ENCODE results near the gene GALNT9.

Gene GALNT9

GRCh38 chr12:132208153-132208823 lies 121.1 kb downstream of the GALNT9 start:
- DNase-seq, result no peak
- Histone ChIP-seq H3K18ac (ENCODE audit: low read depth in 1 of 2, low read length in 2 of 2) (no peak overlapping the region), H3K4me3 (ENCODE audit: insufficient read depth in 1 of 2, low read depth in 1 of 2, low read length in 2 of 2) (no peak overlapping the region), H2BK12ac (ENCODE audit: low read length in 2 of 2) (no peak overlapping the region), H3K4ac (ENCODE audit: low read depth in 1 of 2, low read length in 2 of 2) (no peak overlapping the region), H2BK5ac (ENCODE audit: low read depth, low read length, poor library complexity, severe bottlenecking) (no peak overlapping the region), H4K8ac (ENCODE audit: low read length) (no peak overlapping the region), H3K79me1 (replicated peaks; ENCODE audit: low read length, poor library complexity, severe bottlenecking) (no peaks in the 10 kb centered on the region), H4K91ac (ENCODE audit: low read length) (no peak overlapping the region), H3K27ac (ENCODE audit: low read length, poor library complexity, severe bottlenecking) (no peak overlapping the region), H3K23ac (ENCODE audit: low read length in 2 of 2) (no peak overlapping the region), H2BK120ac (ENCODE audit: low read depth, low read length) (no peak overlapping the region), H3K14ac (ENCODE audit: low read length in 2 of 2) (no peak overlapping the region), H3K9ac (ENCODE audit: low read length) (no peak overlapping the region), H3K27me3 (ENCODE audit: control insufficient read depth in 1 of 2, insufficient read depth in 1 of 2, low read length in 2 of 2) (peaks cover 0 to 52% of the 10 kb centered on the region in 2 experiments), H3K9me3 (ENCODE audit: control insufficient read depth, low read length) (peaks cover 4% of the 10 kb centered on the region), H3K36me3 (ENCODE audit: control insufficient read depth in 1 of 2, insufficient read depth in 2 of 2, low read depth in 1 of 2, low read length in 2 of 2) (no peaks in the 10 kb centered on the region), H2AFZ (ENCODE audit: low read depth, low read length) (no peak overlapping the region), H3K4me2 (ENCODE audit: low read length, poor library complexity, severe bottlenecking) (no peak overlapping the region), H2BK15ac (ENCODE audit: low read depth, poor library complexity, severe bottlenecking) (no peak overlapping the region), H2AK5ac (ENCODE audit: low read length, severe bottlenecking) (no peak overlapping the region), H3K4me1 (ENCODE audit: control insufficient read depth, insufficient read depth, low read depth, low read length) (no peaks in the 10 kb centered on the region)
- WGBS, result 82% methylated on average over 15 of the region's 15 CpGs

DNA sequence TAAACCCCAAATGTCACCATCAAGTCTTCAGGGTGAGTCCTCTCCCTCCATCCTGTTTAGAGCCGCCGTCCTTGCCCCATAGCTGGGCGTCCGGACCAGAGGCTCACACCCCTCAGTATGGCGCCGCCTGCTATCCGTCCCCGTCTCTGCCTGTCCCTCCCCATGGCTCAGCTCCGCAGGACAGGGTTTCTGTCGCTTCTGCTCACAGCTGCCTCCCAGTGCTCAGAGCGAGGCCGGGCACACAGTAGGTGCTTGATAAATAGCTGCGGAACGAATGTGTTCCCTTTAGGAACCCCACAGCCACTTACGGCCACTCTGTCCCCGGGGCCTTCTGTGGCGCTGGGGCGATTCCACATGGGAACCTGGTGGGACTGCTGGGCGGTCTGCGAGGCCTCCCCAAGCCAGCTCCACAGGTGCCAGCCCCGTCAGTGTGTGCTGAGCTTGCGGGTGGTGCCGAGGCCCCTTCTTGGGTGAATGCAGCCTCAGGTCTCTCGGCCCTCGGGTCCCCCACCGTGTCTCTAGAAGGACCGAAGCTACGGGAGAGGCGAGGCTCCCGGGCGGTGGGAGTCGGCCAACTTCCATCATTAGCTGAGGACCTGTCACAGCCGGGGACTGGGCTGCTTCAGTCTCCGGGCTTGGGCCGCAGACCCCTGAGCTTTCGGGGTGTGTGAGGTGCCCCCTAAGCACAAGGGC lies 122.2 kb downstream of the GALNT9 start:
- H2BK120ac ChIP-seq (ENCODE audit: low read depth, low read length), result no peak overlapping the region
- no peak overlapping the region for H3K4me2 ChIP-seq (ENCODE audit: low read length, poor library complexity, severe bottlenecking)
- H2BK5ac ChIP-seq (ENCODE audit: low read depth, low read length, poor library complexity, severe bottlenecking), result no peak overlapping the region
- no peaks in the 10 kb centered on the region for H3K4me1 ChIP-seq (ENCODE audit: control insufficient read depth, insufficient read depth, low read depth, low read length)
- H2BK12ac ChIP-seq (ENCODE audit: low read length in 2 of 2), result no peak overlapping the region
- no peak overlapping the region for H3K14ac ChIP-seq (ENCODE audit: low read length in 2 of 2)
- no peak overlapping the region for H4K8ac ChIP-seq (ENCODE audit: low read length)
- no peak overlapping the region for H3K27ac ChIP-seq (ENCODE audit: low read length, poor library complexity, severe bottlenecking)
- peaks cover 4% of the 10 kb centered on the region for H3K9me3 ChIP-seq (ENCODE audit: control insufficient read depth, low read length)
- H4K91ac ChIP-seq (ENCODE audit: low read length), result no peak overlapping the region
- no peak overlapping the region for H3K4me3 ChIP-seq (ENCODE audit: insufficient read depth in 1 of 2, low read depth in 1 of 2, low read length in 2 of 2)
- H3K27me3 ChIP-seq (ENCODE audit: control insufficient read depth in 1 of 2, insufficient read depth in 1 of 2, low read length in 2 of 2), result peaks cover under 1 to 62% of the 10 kb centered on the region in 2 experiments
- DNase-seq, result no peak
- H3K18ac ChIP-seq (ENCODE audit: low read depth in 1 of 2, low read length in 2 of 2), result no peak overlapping the region
- H3K36me3 ChIP-seq (ENCODE audit: control insufficient read depth in 1 of 2, insufficient read depth in 2 of 2, low read depth in 1 of 2, low read length in 2 of 2), result no peaks in the 10 kb centered on the region
- no peak overlapping the region for H2BK15ac ChIP-seq (ENCODE audit: low read depth, poor library complexity, severe bottlenecking)
- no peak overlapping the region for H3K23ac ChIP-seq (ENCODE audit: low read length in 2 of 2)
- H3K9ac ChIP-seq (ENCODE audit: low read length), result no peak overlapping the region
- no peak overlapping the region for H2AFZ ChIP-seq (ENCODE audit: low read depth, low read length)
- WGBS, result 89% methylated on average over 36 of the region's 36 CpGs
- no peak overlapping the region for H2AK5ac ChIP-seq (ENCODE audit: low read length, severe bottlenecking)
- no peak overlapping the region for H3K4ac ChIP-seq (ENCODE audit: low read depth in 1 of 2, low read length in 2 of 2)
- H3K79me1 ChIP-seq (replicated peaks; ENCODE audit: low read length, poor library complexity, severe bottlenecking), result no peaks in the 10 kb centered on the region

DNA sequence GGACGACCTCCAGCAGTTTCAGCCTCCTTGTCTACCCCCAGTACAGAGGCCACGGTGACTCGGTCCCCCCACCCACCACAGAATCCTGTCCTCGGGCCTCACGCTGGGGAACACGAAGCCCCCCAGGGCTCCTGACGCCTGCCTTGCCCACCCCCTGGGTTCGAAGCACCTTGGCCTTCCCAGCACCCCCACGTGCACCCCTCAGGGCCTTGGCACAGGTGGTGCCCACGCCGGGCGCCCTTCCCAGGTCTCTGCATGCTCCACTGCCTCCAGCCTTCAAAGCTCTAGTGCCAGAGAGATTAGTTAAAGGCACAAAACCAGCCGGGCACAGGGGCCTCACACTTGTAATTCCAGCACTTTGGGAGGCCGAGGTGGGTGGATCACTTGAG lies 123.3 kb downstream of the GALNT9 start:
- no peak overlapping the region for H2BK120ac ChIP-seq (ENCODE audit: low read depth, low read length)

GRCh38 chr12:132205271-132206045 lies 123.9 kb downstream of the GALNT9 start:
- Histone ChIP-seq H2AFZ (ENCODE audit: low read depth, low read length) (no peak overlapping the region), H2AK5ac (ENCODE audit: low read length, severe bottlenecking) (no peak overlapping the region), H2BK120ac (ENCODE audit: low read depth, low read length) (no peak overlapping the region), H3K4me1 (ENCODE audit: control insufficient read depth, insufficient read depth, low read depth, low read length) (no peaks in the 10 kb centered on the region), H4K91ac (ENCODE audit: low read length) (no peak overlapping the region), H2BK15ac (ENCODE audit: low read depth, poor library complexity, severe bottlenecking) (no peak overlapping the region), H3K23ac (ENCODE audit: low read length in 2 of 2) (no peak overlapping the region), H3K9me3 (ENCODE audit: control insufficient read depth, low read length) (peaks cover 4% of the 10 kb centered on the region), H3K79me1 (replicated peaks; ENCODE audit: low read length, poor library complexity, severe bottlenecking) (no peaks in the 10 kb centered on the region), H3K4me3 (ENCODE audit: insufficient read depth in 1 of 2, low read depth in 1 of 2, low read length in 2 of 2) (peak overlapping the region in 1 of 2 experiments; percentile 44), H2BK12ac (ENCODE audit: low read length in 2 of 2) (no peak overlapping the region), H3K4ac (ENCODE audit: low read depth in 1 of 2, low read length in 2 of 2) (no peak overlapping the region), H2BK5ac (ENCODE audit: low read depth, low read length, poor library complexity, severe bottlenecking) (no peak overlapping the region), H3K27me3 (ENCODE audit: control insufficient read depth in 1 of 2, insufficient read depth in 1 of 2, low read length in 2 of 2) (peaks cover 4 to 77% of the 10 kb centered on the region in 2 experiments), H3K9ac (ENCODE audit: low read length) (no peak overlapping the region), H3K27ac (ENCODE audit: low read length, poor library complexity, severe bottlenecking) (no peak overlapping the region), H3K14ac (ENCODE audit: low read length in 2 of 2) (no peak overlapping the region), H3K36me3 (ENCODE audit: control insufficient read depth in 1 of 2, insufficient read depth in 2 of 2, low read depth in 1 of 2, low read length in 2 of 2) (no peaks in the 10 kb centered on the region), H3K4me2 (ENCODE audit: low read length, poor library complexity, severe bottlenecking) (no peak overlapping the region), H4K8ac (ENCODE audit: low read length) (no peak overlapping the region), H3K18ac (ENCODE audit: low read depth in 1 of 2, low read length in 2 of 2) (no peak overlapping the region)
- DNase-seq, result no peak
- WGBS, result 71% methylated on average over 49 of the region's 53 CpGs

More for the DNA sequence above, 123.3 kb downstream of the GALNT9 start:
- WGBS, result 70% methylated on average over 14 of the region's 14 CpGs
- no peak for DNase-seq
- Histone ChIP-seq H3K79me1 (replicated peaks; ENCODE audit: low read length, poor library complexity, severe bottlenecking) (no peaks in the 10 kb centered on the region), H2AK5ac (ENCODE audit: low read length, severe bottlenecking) (no peak overlapping the region), H4K8ac (ENCODE audit: low read length) (no peak overlapping the region), H2BK15ac (ENCODE audit: low read depth, poor library complexity, severe bottlenecking) (no peak overlapping the region), H3K36me3 (ENCODE audit: control insufficient read depth in 1 of 2, insufficient read depth in 2 of 2, low read depth in 1 of 2, low read length in 2 of 2) (no peaks in the 10 kb centered on the region), H3K4ac (ENCODE audit: low read depth in 1 of 2, low read length in 2 of 2) (no peak overlapping the region), H3K18ac (ENCODE audit: low read depth in 1 of 2, low read length in 2 of 2) (no peak overlapping the region), H3K23ac (ENCODE audit: low read length in 2 of 2) (no peak overlapping the region), H3K27ac (ENCODE audit: low read length, poor library complexity, severe bottlenecking) (no peak overlapping the region), H2BK12ac (ENCODE audit: low read length in 2 of 2) (no peak overlapping the region), H3K9ac (ENCODE audit: low read length) (no peak overlapping the region), H2AFZ (ENCODE audit: low read depth, low read length) (no peak overlapping the region), H3K4me3 (ENCODE audit: insufficient read depth in 1 of 2, low read depth in 1 of 2, low read length in 2 of 2) (no peak overlapping the region), H3K4me2 (ENCODE audit: low read length, poor library complexity, severe bottlenecking) (no peak overlapping the region), H2BK5ac (ENCODE audit: low read depth, low read length, poor library complexity, severe bottlenecking) (no peak overlapping the region), H3K27me3 (ENCODE audit: control insufficient read depth in 1 of 2, insufficient read depth in 1 of 2, low read length in 2 of 2) (peaks cover 4 to 72% of the 10 kb centered on the region in 2 experiments), H3K14ac (ENCODE audit: low read length in 2 of 2) (no peak overlapping the region), H3K9me3 (ENCODE audit: control insufficient read depth, low read length) (peaks cover 4% of the 10 kb centered on the region), H4K91ac (ENCODE audit: low read length) (no peak overlapping the region), H3K4me1 (ENCODE audit: control insufficient read depth, insufficient read depth, low read depth, low read length) (no peaks in the 10 kb centered on the region)
